Measurements from ENCODE around the gene CENPP.

- TF ChIP-seq BHLHE40 (IDR thresholded peaks at IDR 0.05; ENCODE audit: borderline replicate concordance) (no peak), FOXM1 (IDR thresholded peaks at IDR 0.05; ENCODE audit: borderline replicate concordance) (no peak), SUZ12 (IDR thresholded peaks at IDR 0.05) (no peak), L3MBTL2 (conservative IDR thresholded peaks at IDR 0.05) (no peak), ELF4 (IDR thresholded peaks at IDR 0.05) (no peak), SP1 (IDR thresholded peaks at IDR 0.05) (no peak)
- TF ChIP-seq, protein P1, sequence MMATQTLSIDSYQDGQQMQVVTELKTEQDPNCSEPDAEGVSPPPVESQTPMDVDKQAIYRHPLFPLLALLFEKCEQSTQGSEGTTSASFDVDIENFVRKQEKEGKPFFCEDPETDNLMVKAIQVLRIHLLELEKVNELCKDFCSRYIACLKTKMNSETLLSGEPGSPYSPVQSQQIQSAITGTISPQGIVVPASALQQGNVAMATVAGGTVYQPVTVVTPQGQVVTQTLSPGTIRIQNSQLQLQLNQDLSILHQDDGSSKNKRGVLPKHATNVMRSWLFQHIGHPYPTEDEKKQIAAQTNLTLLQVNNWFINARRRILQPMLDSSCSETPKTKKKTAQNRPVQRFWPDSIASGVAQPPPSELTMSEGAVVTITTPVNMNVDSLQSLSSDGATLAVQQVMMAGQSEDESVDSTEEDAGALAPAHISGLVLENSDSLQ (IDR thresholded peaks at IDR 0.05) = no peak
Measured at GRCh38 chr9:92601451-92601850, 275.7 kb downstream of the CENPP start.
